Measurements from ENCODE around the gene MRAP.

The MRAP gene

DNA sequence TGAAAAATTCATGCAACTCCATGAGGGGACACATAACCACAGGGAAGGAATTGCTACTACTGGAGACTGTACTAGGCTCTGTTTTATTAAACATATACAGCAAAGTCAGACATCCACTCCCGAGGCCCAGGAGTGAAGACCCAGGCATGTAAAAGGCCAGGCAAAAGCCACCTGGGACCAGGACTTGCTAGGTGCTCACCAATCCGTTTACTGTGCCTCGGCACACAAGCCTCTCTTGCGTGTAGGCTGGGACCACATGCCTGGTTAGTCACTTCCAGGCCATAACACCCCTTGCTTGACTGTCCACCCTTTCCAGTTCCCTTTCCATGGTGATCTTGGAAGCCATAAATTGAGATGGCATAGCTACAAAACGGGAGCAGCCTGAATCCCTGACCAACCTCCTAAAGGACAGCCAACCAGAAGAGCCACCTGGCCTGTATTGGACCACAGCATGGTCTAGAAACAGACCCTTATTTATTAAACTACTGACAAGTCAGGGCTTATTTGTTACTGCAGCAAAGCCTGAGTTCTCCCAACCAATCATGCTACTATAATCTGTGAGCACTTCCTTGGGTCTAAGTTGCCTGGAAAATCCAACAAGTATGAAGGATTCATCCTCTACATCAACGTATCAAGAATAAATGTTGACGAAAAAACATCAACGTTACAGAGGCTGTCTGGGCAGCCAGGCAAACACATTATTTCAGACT, 54.5 kb downstream of the MRAP start:
- TF ChIP-seq, protein P1, sequence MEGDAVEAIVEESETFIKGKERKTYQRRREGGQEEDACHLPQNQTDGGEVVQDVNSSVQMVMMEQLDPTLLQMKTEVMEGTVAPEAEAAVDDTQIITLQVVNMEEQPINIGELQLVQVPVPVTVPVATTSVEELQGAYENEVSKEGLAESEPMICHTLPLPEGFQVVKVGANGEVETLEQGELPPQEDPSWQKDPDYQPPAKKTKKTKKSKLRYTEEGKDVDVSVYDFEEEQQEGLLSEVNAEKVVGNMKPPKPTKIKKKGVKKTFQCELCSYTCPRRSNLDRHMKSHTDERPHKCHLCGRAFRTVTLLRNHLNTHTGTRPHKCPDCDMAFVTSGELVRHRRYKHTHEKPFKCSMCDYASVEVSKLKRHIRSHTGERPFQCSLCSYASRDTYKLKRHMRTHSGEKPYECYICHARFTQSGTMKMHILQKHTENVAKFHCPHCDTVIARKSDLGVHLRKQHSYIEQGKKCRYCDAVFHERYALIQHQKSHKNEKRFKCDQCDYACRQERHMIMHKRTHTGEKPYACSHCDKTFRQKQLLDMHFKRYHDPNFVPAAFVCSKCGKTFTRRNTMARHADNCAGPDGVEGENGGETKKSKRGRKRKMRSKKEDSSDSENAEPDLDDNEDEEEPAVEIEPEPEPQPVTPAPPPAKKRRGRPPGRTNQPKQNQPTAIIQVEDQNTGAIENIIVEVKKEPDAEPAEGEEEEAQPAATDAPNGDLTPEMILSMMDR (IDR thresholded peaks at IDR 0.05; ENCODE audit: low read depth, low read length): no peak
- no peak overlapping the region for H3K4me3 ChIP-seq (ENCODE audit: low read depth, low read length)

DNA sequence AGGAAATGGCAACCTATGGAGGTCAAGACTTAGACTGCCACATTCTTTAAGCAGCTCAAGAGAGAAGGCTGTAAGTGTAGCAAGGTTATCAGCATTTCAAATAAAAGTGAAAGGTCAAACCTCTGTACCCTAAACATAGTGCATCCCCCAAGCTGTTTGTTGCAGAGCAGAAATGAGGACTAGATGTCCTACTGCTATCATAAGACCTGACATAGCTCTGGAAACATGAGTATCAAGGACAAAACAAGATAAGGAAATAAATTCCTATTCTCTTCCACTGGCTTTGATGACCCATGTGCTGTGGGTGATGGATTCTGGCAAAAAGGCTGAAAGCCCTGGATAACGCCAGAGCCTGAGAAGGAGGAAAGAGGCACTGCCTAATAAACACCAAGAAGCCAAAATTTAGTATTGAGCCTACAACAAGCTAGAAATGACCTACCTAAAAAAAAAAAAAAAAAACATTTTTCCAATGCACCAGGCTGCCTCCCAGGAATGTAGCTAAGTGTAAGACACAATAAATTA, 58.3 kb downstream of the MRAP start:
- H3K4me3 ChIP-seq (ENCODE audit: low read depth, low read length): no peak overlapping the region
- TF ChIP-seq, protein P1 (IDR thresholded peaks at IDR 0.05; ENCODE audit: low read depth, low read length): no peak

DNA sequence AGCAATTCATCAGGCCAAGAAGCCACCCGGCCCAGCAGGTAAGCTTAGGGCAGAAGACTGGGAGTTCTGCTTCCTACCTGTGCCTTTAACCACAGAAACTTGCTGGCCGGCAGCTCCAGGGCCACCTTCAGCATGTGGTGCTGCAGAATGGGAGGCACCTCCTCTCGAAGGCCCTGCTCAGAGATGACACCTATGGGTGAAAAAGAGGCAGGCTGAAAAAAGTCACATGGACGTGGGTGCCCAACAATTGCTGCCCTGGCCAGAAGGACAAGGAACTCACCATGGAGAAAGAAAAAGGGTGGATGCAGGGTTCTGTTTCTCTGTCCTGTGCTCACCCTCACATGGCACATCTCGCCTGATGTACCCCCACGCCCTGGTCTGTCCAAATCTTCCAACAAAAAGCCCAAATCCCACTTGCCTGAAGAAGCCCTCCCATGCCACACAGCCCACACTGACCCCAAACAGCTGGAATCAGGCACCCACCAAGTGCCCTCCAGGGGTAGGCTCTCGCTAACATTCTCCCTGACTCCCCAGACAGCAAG, 61.1 kb downstream of the MRAP start:
- H3K4me3 ChIP-seq (ENCODE audit: low read depth, low read length): no peak overlapping the region
- TF ChIP-seq, protein P1 (IDR thresholded peaks at IDR 0.05; ENCODE audit: low read depth, low read length): no peak

DNA sequence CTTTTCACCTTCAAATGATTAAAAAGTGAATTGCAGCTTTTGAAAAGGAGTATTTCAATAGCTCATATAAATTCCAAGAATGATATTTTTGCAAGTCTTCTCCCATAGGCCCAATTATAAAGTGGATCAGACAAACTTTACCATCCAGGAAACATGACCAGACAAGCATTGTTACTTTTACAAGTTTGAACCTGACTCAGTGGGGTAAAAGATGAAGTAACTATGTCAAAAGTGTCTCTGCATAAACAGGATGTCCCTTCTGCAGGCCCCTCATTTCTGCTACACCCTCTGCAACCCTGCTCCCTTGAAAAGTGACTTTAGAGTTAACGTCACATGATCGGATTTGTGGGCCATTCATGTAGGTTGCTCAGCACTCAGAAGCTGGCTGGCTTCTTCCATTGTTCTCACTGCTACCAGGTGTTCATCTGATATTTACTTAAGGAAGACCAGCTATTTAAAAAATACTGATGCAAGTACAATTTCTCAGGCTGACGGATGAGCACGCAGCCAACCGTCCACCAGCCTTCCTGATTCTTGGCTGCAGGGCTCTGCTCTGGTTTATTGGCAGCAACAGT, 61.8 kb downstream of the MRAP start:
- TF ChIP-seq, protein P1 (IDR thresholded peaks at IDR 0.05; ENCODE audit: low read depth, low read length): no peak
- H3K4me3 ChIP-seq (ENCODE audit: low read depth, low read length): no peak overlapping the region

Measured in WI38 (cell line).